HCT116 (cell line): Measurements from ENCODE around the gene MZB1.

Experiments used
- CEBPB ChIP-seq: IDR thresholded peaks from 2 replicates; pipeline ENCODE4 v1.6.1; 2012; ENCODE audit warnings: low read depth
- POLR2A ChIP-seq: IDR thresholded peaks from 2 replicates; pipeline ENCODE4 v1.7.0; 2011; ENCODE audit warnings: borderline replicate concordance; ENCODE audit not compliant: insufficient read depth, insufficient read length; ENCODE audit errors: extremely low read depth
- TF ChIP-seq, protein P1 (sequence below), 3 experiments: fragments of 200-600 bp in 1 of 3; sonication (generic) in 1 of 3; IDR thresholded peaks in 2 of 3; conservative IDR thresholded peaks in 1 of 3; 2 replicates each; pipeline ENCODE4 v1.5.1; 2012 to 2017; ENCODE audit warnings: low read depth in 2 of 3, low read length in 2 of 3, antibody characterized with exemption in 1 of 3, borderline replicate concordance in 1 of 3, control low read depth in 1 of 3, mild to moderate bottlenecking in 1 of 3, mixed read lengths in 1 of 3, mixed run types in 1 of 3, moderate library complexity in 1 of 3; ENCODE audit not compliant: insufficient read depth in 1 of 3
- TF ChIP-seq, protein P2 (sequence below): IDR thresholded peaks from 2 replicates; pipeline ENCODE4 v1.6.1; 2011; ENCODE audit warnings: mild to moderate bottlenecking, low read length, moderate library complexity; ENCODE audit not compliant: insufficient replicate concordance; ENCODE audit errors: extremely low read depth

DNA sequence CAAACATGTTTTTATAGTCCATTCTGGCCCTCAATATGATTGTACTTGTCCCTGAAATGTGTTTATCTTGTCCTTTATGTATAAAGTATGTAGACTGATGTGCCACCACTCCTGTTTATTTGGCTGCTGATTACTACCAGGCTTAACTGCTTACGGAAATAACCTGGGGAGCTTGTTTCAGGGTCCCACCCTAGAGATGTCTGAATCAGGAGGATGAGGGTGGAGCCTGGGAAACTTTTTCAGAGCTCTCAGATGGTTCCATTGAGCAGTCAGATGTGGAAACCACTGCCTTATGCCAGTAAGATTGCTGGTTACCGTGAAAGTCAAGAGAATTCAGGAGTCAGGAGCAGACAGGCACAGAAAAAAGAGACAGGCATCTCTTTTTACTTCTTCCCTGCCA, 25.8 kb downstream of the MZB1 start:
- TF ChIP-seq, protein P1, sequence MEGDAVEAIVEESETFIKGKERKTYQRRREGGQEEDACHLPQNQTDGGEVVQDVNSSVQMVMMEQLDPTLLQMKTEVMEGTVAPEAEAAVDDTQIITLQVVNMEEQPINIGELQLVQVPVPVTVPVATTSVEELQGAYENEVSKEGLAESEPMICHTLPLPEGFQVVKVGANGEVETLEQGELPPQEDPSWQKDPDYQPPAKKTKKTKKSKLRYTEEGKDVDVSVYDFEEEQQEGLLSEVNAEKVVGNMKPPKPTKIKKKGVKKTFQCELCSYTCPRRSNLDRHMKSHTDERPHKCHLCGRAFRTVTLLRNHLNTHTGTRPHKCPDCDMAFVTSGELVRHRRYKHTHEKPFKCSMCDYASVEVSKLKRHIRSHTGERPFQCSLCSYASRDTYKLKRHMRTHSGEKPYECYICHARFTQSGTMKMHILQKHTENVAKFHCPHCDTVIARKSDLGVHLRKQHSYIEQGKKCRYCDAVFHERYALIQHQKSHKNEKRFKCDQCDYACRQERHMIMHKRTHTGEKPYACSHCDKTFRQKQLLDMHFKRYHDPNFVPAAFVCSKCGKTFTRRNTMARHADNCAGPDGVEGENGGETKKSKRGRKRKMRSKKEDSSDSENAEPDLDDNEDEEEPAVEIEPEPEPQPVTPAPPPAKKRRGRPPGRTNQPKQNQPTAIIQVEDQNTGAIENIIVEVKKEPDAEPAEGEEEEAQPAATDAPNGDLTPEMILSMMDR (IDR thresholded peaks at IDR 0.05 in 2 of 3, conservative IDR thresholded peaks at IDR 0.05 in 1 of 3; ENCODE audit: borderline replicate concordance in 1 of 3, insufficient read depth in 1 of 3, low read depth in 2 of 3, low read length in 2 of 3), result no peak
- no peak for TF ChIP-seq CEBPB
- TF ChIP-seq POLR2A, result no peak
- TF ChIP-seq, protein P2, sequence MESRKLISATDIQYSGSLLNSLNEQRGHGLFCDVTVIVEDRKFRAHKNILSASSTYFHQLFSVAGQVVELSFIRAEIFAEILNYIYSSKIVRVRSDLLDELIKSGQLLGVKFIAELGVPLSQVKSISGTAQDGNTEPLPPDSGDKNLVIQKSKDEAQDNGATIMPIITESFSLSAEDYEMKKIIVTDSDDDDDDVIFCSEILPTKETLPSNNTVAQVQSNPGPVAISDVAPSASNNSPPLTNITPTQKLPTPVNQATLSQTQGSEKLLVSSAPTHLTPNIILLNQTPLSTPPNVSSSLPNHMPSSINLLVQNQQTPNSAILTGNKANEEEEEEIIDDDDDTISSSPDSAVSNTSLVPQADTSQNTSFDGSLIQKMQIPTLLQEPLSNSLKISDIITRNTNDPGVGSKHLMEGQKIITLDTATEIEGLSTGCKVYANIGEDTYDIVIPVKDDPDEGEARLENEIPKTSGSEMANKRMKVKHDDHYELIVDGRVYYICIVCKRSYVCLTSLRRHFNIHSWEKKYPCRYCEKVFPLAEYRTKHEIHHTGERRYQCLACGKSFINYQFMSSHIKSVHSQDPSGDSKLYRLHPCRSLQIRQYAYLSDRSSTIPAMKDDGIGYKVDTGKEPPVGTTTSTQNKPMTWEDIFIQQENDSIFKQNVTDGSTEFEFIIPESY, result no peak
